ENCODE measurements around the gene TCP10L. TPM values are rescaled to one million over a fixed set of nuclear protein-coding genes. Genes with fewer than 3 reads are reported as not detected.
"Not testable (repeated sequence)": the region's sequence is repeated elsewhere in the genome, so short reads cannot be mapped to it uniquely, and the experiment has no call there.

TCP10L gene
- total RNA-seq, 1 experiment from 2014 or later = 3.7 TPM

- Histone ChIP-seq H3K27me3 (replicated peaks; ENCODE audit: insufficient read depth, low read depth, low read length, poor library complexity) (no peaks in the 10 kb centered on the region), H3K9me3 (ENCODE audit: low read depth, low read length, poor library complexity, severe bottlenecking) (no peaks in the 10 kb centered on the region), H3K36me3 (ENCODE audit: insufficient read depth, low read length, poor library complexity, severe bottlenecking) (peaks cover 25% of the 10 kb centered on the region), H3K27ac (ENCODE audit: low read depth, low read length, poor library complexity, severe bottlenecking) (peak overlapping the region; percentile 90), H3K4me1 (ENCODE audit: insufficient read depth, low read length, poor library complexity, severe bottlenecking) (peaks cover 6% of the 10 kb centered on the region), H3K4me3 (ENCODE audit: low read depth, low read length, poor library complexity, severe bottlenecking) (peak overlapping the region; percentile 94)
- DNase-seq (ENCODE audit: low spot score) = peak; percentile 10
- CTCF ChIA-PET = interaction anchor here (1.0 kb wide), 1 partner anchor 11 kb away, joined by 6 read pairs; no protein-coding TSS in a partner anchor
- intact Hi-C loops (cut with micrococcal nuclease; ENCODE audit: unreplicated experiment) = loop anchor here (5.0 kb wide), 1 partner anchor 116 kb away; the partner anchor contains the start of gene SYNJ1
- TF ChIP-seq, protein P1, sequence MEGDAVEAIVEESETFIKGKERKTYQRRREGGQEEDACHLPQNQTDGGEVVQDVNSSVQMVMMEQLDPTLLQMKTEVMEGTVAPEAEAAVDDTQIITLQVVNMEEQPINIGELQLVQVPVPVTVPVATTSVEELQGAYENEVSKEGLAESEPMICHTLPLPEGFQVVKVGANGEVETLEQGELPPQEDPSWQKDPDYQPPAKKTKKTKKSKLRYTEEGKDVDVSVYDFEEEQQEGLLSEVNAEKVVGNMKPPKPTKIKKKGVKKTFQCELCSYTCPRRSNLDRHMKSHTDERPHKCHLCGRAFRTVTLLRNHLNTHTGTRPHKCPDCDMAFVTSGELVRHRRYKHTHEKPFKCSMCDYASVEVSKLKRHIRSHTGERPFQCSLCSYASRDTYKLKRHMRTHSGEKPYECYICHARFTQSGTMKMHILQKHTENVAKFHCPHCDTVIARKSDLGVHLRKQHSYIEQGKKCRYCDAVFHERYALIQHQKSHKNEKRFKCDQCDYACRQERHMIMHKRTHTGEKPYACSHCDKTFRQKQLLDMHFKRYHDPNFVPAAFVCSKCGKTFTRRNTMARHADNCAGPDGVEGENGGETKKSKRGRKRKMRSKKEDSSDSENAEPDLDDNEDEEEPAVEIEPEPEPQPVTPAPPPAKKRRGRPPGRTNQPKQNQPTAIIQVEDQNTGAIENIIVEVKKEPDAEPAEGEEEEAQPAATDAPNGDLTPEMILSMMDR (conservative IDR thresholded peaks at IDR 0.05; ENCODE audit: low read depth, low read length) = no peak
- no peak for TF ChIP-seq EZH2 (IDR thresholded peaks at IDR 0.05; ENCODE audit: borderline replicate concordance, low read depth, low read length, poor library complexity, severe bottlenecking)
- BruUV-seq (replicated peaks) = TSS peak; percentile 36
- POLR2A ChIA-PET (ENCODE audit: low non-redundant PET) = no interaction called here
These were observed 26.2 kb upstream of the TCP10L start for GRCh38 chr21:32611471-32611997.

DNA sequence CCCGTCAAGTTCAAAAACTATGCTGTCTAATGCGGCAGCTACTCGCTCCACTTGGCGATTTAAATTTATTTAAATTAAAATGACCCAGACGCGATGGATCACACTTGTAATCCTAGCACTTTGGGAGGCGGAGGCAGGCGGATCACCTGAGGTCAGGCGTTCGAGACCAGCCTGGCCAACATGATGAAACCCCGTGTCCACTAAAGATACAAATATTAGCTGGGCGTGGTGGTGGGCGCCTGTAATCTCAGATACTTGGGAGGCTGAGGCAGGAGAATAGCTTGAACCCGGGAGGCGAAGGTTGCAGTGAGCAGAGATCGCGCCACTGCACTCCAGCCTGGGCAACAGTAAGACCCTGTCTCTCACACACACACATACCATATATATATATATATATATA, 25.6 kb upstream of the TCP10L start:
- H3K9me3 ChIP-seq (ENCODE audit: low read depth, low read length, poor library complexity, severe bottlenecking); BruUV-seq (replicated peaks); DNase-seq (ENCODE audit: low spot score); H3K27ac ChIP-seq (ENCODE audit: low read depth, low read length, poor library complexity, severe bottlenecking); POLR2A ChIA-PET (ENCODE audit: low non-redundant PET); CTCF ChIA-PET; H3K27me3 ChIP-seq (replicated peaks; ENCODE audit: insufficient read depth, low read depth, low read length, poor library complexity); H3K4me1 ChIP-seq (ENCODE audit: insufficient read depth, low read length, poor library complexity, severe bottlenecking): not testable (repeated sequence)
- Histone ChIP-seq H3K4me3 (ENCODE audit: low read depth, low read length, poor library complexity, severe bottlenecking) (peak overlapping the region; percentile 94), H3K36me3 (ENCODE audit: insufficient read depth, low read length, poor library complexity, severe bottlenecking) (peaks cover 31% of the 10 kb centered on the region)
- intact Hi-C loops (cut with micrococcal nuclease; ENCODE audit: unreplicated experiment) = loop anchor here (5.0 kb wide), 1 partner anchor 116 kb away; the partner anchor contains the start of gene SYNJ1

DNA sequence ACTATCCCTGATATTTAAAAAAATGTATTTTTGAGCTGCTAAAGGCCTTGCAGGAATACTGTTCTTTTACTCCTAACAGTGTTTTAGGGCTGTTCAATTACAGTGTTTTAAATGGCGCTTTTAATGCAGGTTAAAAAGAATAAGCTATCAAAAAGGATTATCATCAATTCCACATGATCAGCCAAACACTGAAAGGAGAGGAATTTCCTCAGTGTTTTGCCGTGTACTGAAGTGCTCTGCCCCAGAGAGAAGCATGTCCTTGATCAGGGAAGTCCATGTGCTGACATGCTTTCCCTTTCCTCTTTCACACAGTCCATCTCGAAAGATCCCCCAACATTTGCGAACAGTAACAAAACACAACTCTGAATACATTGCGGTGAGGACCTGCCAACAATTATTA, 23.5 kb upstream of the TCP10L start:
- H3K4me3 ChIP-seq (ENCODE audit: low read depth, low read length, poor library complexity, severe bottlenecking) = no peak overlapping the region
- H3K4me1 ChIP-seq (ENCODE audit: insufficient read depth, low read length, poor library complexity, severe bottlenecking) = peaks cover 6% of the 10 kb centered on the region
- DNase-seq (ENCODE audit: low spot score) = no peak
- POLR2A ChIA-PET (ENCODE audit: low non-redundant PET) = no interaction called here
- TF ChIP-seq, protein P1 (conservative IDR thresholded peaks at IDR 0.05; ENCODE audit: low read depth, low read length) = no peak
- no peak for TF ChIP-seq EZH2 (IDR thresholded peaks at IDR 0.05; ENCODE audit: borderline replicate concordance, low read depth, low read length, poor library complexity, severe bottlenecking)
- intact Hi-C loops (cut with micrococcal nuclease; ENCODE audit: unreplicated experiment) = no loop called here
- H3K27ac ChIP-seq (ENCODE audit: low read depth, low read length, poor library complexity, severe bottlenecking) = no peak overlapping the region
- peaks cover 47% of the 10 kb centered on the region for H3K36me3 ChIP-seq (ENCODE audit: insufficient read depth, low read length, poor library complexity, severe bottlenecking)
- H3K27me3 ChIP-seq (replicated peaks; ENCODE audit: insufficient read depth, low read depth, low read length, poor library complexity) = no peaks in the 10 kb centered on the region
- CTCF ChIA-PET = no interaction called here
- H3K9me3 ChIP-seq (ENCODE audit: low read depth, low read length, poor library complexity, severe bottlenecking) = no peaks in the 10 kb centered on the region
- no TSS peak for BruUV-seq (replicated peaks)

GRCh38 chr21:32605469-32605868, 20.1 kb upstream of the TCP10L start:
- TF ChIP-seq EZH2 (IDR thresholded peaks at IDR 0.05; ENCODE audit: borderline replicate concordance, low read depth, low read length, poor library complexity, severe bottlenecking) = no peak
- TF ChIP-seq, protein P1 (conservative IDR thresholded peaks at IDR 0.05; ENCODE audit: low read depth, low read length) = no peak
- ChIA-PET CTCF (interaction anchor here (0.5 kb wide), 1 partner anchor 203 kb away, joined by 8 read pairs; no protein-coding TSS in a partner anchor), POLR2A (ENCODE audit: low non-redundant PET) (no interaction called here)
- no TSS peak for BruUV-seq (replicated peaks)
- peaks cover 70% of the 10 kb centered on the region for H3K36me3 ChIP-seq (ENCODE audit: insufficient read depth, low read length, poor library complexity, severe bottlenecking)
- intact Hi-C loops (cut with micrococcal nuclease; ENCODE audit: unreplicated experiment) = no loop called here
- H3K27ac ChIP-seq (ENCODE audit: low read depth, low read length, poor library complexity, severe bottlenecking) = no peak overlapping the region
- H3K4me1 ChIP-seq (ENCODE audit: insufficient read depth, low read length, poor library complexity, severe bottlenecking) = peaks cover under 1% of the 10 kb centered on the region
- H3K4me3 ChIP-seq (ENCODE audit: low read depth, low read length, poor library complexity, severe bottlenecking) = no peak overlapping the region
- no peak for DNase-seq (ENCODE audit: low spot score)
- H3K9me3 ChIP-seq (ENCODE audit: low read depth, low read length, poor library complexity, severe bottlenecking) = no peaks in the 10 kb centered on the region
- no peaks in the 10 kb centered on the region for H3K27me3 ChIP-seq (replicated peaks; ENCODE audit: insufficient read depth, low read depth, low read length, poor library complexity)
